Heart left ventricle (tissue), 13 donors: Measurements from ENCODE around the gene TTC33.

Experiments used
- POLR2A ChIP-seq, 2 donors: fragments of 450-650 bp; IDR thresholded peaks; one replicate each; pipeline ENCODE4 v1.6.1; 2017; ENCODE audit warnings: antibody characterized with exemption in 2 of 2, mild to moderate bottlenecking in 2 of 2, moderate library complexity in 2 of 2
- TF ChIP-seq, protein P1 (sequence below), 12 donors: fragments of 200-600 bp; sonication (generic) in 4 of 12; IDR thresholded peaks; one replicate each; pipeline versions ENCODE4 v1.5.0 to v1.8.0; 2018 to 2022; ENCODE audit warnings: antibody characterized with exemption in 12 of 12, mild to moderate bottlenecking in 5 of 12
- donor health status: ischemic (EF 13 %, LVEDD 7.1; RV severe dilation, severe dysfunction).
- donor health status: DM: no; HTN: yes; CAD: no.
- donor health status: DM: no; HTN: no; CAD: no.
- donor health status: ischemic (EF 25% LVEDD 6.9; RV normal size, moderate dysfunction).
- donor health status: ischemic (EF 25% LVEDD 5.7; RV mildly dilated, moderate dysfunction).
- donor health status: ischemic (EF 35%, LVEDD 5.7; RV mildly dilated, moderate dysfunction).
- donor health status: nonischemic (EF 11% LVEDD 7.7; RV severe dilation, severe dysfunction).
- donor health status: DM: yes; HTN: yes; CAD: no.
- donor health status: PGD.
- donor health status: ischemic (EF 29% LVEDD 5.4; RV normal size, mild dysfunction).
- donor health status: nonischemic (EF 23%, LVEDD 6.1; RV moderate dilation, normal function).

- TF ChIP-seq, protein P1, sequence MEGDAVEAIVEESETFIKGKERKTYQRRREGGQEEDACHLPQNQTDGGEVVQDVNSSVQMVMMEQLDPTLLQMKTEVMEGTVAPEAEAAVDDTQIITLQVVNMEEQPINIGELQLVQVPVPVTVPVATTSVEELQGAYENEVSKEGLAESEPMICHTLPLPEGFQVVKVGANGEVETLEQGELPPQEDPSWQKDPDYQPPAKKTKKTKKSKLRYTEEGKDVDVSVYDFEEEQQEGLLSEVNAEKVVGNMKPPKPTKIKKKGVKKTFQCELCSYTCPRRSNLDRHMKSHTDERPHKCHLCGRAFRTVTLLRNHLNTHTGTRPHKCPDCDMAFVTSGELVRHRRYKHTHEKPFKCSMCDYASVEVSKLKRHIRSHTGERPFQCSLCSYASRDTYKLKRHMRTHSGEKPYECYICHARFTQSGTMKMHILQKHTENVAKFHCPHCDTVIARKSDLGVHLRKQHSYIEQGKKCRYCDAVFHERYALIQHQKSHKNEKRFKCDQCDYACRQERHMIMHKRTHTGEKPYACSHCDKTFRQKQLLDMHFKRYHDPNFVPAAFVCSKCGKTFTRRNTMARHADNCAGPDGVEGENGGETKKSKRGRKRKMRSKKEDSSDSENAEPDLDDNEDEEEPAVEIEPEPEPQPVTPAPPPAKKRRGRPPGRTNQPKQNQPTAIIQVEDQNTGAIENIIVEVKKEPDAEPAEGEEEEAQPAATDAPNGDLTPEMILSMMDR (IDR thresholded peaks at IDR 0.05), result no peak
- no peak for TF ChIP-seq POLR2A (IDR thresholded peaks at IDR 0.05)
These were observed 1.6 kb upstream of the TTC33 start for GRCh38 chr5:40757400-40757799.
